NCI-H446 (cell line): Measurements from ENCODE around the gene GDF2.

Experiments used
- DNase-seq, 2 experiments: peaks; one replicate each; lab custom pipeline; 2025; lab: John Stamatoyannopoulos, UW

The GDF2 gene

GRCh38 chr10:47322300-47323061 is at the start of gene GDF2:
GDF2 (plus strand) TSS chr10:47322454; CDS start chr10:47322669, 215 bp downstream.
- DNase-seq: no peak

GRCh38 chr10:47276071-47276470 is 46.2 kb upstream of the GDF2 start:
- DNase-seq: no peak

- DNase-seq: no peak
These were observed 45.5 kb upstream of the GDF2 start for GRCh38 chr10:47276576-47277351.

GRCh38 chr10:47277352-47278151 is 44.7 kb upstream of the GDF2 start:
- DNase-seq: no peak

- DNase-seq: no peak
These were observed 44.1 kb upstream of the GDF2 start for GRCh38 chr10:47278152-47278473.

- DNase-seq: no peak
These were observed 43.5 kb upstream of the GDF2 start for GRCh38 chr10:47278720-47279119.

GRCh38 chr10:47279276-47279675 is 43.0 kb upstream of the GDF2 start:
- DNase-seq: no peak

GRCh38 chr10:47282005-47282656 is 40.1 kb upstream of the GDF2 start:
- DNase-seq: no peak

- no peak for DNase-seq
These were observed 39.6 kb upstream of the GDF2 start for GRCh38 chr10:47282657-47283018.

- no peak for DNase-seq
These were observed 39.1 kb upstream of the GDF2 start for GRCh38 chr10:47283101-47283630.

- no peak for DNase-seq
These were observed 38.4 kb upstream of the GDF2 start for GRCh38 chr10:47283848-47284247.

- DNase-seq: no peak
These were observed 36.7 kb upstream of the GDF2 start for GRCh38 chr10:47285381-47286115.

- DNase-seq: no peak
These were observed 36.1 kb upstream of the GDF2 start for GRCh38 chr10:47286116-47286505.

- no peak for DNase-seq
These were observed 35.5 kb upstream of the GDF2 start for GRCh38 chr10:47286591-47287315.

- DNase-seq: no peak
These were observed 34.9 kb upstream of the GDF2 start for GRCh38 chr10:47287365-47287802.

GRCh38 chr10:47287805-47288204 is 34.4 kb upstream of the GDF2 start:
- no peak for DNase-seq

GRCh38 chr10:47288236-47288635 is 34.0 kb upstream of the GDF2 start:
- no peak for DNase-seq

- no peak for DNase-seq
These were observed 33.2 kb upstream of the GDF2 start for GRCh38 chr10:47288916-47289495.

- no peak for DNase-seq
These were observed 32.3 kb upstream of the GDF2 start for GRCh38 chr10:47289921-47290320.

- DNase-seq: no peak
These were observed 31.9 kb upstream of the GDF2 start for GRCh38 chr10:47290338-47290737.
